NCI-H2029 (cell line): ENCODE results near the gene PLP1.
"Not testable (repeated sequence)": the region's sequence is repeated elsewhere in the genome, so short reads cannot be mapped to it uniquely, and the experiment has no call there.

Experiments
- DNase-seq: peaks from one replicate; lab custom pipeline; 2025; lab: John Stamatoyannopoulos, UW

PLP1 gene, protein sequence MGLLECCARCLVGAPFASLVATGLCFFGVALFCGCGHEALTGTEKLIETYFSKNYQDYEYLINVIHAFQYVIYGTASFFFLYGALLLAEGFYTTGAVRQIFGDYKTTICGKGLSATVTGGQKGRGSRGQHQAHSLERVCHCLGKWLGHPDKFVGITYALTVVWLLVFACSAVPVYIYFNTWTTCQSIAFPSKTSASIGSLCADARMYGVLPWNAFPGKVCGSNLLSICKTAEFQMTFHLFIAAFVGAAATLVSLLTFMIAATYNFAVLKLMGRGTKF

DNA sequence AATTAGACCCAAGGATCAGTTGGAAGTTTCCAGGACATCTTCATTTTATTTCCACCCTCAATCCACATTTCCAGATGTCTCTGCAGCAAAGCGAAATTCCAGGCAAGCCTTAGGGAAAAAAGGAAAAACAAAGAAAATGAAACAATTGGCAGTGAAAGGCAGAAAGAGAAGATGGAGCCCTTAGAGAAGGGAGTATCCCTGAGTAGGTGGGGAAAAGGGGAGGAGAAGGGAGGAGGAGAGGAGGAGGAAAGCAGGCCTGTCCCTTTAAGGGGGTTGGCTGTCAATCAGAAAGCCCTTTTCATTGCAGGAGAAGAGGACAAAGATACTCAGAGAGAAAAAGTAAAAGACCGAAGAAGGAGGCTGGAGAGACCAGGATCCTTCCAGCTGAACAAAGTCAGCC is at the start of gene PLP1:
Gene PLP1, plus strand, starts transcription at position 295 of the 400 bp plus-strand sequence. CDS start 156 bp downstream, outside the sequence.
- DNase-seq, result no peak

DNA sequence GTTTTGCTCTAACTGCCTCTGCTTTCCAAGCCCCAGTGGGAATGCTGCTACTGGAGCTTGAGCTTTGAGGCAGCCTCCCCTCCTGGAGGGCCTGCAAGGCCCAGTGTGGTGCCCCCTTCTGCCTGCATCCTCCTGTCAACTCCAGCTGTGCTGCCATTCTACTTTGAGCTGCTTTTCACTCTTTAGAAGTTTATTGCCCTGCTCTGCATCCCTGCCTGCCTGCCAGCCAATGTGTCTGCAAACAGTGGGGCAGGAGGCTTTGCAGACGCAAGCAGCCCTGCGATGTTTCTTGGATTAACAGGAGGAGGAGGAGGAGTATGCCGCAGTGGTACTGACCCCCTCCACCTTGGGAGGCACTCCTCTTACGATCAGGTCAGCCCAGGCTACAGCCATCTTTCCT is 49.5 kb upstream of the PLP1 start:
- DNase-seq, result no peak

DNA sequence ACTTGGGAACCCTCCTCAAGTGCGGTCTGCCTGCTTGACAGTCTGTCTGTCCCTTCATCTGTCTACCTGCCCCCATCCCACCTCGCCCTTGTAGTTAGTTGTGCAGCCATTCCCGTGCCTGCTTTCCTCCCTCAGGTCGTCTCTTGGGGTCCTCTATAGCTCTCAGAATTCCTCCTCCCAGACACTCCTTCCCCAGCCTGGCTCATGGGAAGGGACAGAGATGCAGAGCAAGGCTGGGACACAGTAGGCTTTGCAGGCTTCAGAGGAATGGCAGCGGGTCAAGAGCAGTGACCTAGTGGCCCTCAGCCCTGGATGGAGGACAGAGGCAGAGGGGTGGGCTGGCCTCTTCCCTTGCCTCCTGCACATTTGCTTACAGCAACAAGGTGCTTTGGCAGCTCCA is 47.6 kb upstream of the PLP1 start:
- no peak for DNase-seq

DNA sequence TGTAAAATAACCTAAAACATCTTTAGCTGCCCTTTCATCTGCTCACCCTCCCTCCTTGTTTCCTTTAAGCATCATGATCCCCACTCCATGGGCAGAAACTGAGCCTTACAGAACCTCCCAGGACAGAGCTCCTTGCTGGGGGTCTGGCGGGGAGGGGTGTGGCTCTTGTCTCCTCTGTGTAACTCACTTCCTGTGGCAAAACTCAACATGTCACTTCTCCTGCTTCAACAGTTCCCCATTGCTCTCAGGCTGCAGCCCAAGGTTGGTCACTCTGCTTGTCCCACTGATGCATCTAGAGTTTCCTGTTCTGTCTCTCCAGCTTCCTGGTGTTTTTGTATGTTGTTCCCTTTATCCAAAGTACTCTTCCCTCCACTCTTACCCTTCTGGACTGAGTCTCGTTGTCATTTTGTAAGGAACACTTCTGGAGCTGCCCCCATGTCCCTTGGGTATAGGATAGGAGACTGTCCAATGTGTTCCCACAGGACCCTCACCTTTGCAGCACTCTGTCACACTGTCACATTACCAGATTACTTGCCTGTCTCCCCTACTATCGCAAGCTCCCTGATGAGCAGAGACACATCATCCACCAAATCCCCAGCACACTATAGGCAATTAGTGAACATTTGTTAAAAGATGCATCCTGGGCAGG is 46.4 kb upstream of the PLP1 start:
- no peak for DNase-seq

DNA sequence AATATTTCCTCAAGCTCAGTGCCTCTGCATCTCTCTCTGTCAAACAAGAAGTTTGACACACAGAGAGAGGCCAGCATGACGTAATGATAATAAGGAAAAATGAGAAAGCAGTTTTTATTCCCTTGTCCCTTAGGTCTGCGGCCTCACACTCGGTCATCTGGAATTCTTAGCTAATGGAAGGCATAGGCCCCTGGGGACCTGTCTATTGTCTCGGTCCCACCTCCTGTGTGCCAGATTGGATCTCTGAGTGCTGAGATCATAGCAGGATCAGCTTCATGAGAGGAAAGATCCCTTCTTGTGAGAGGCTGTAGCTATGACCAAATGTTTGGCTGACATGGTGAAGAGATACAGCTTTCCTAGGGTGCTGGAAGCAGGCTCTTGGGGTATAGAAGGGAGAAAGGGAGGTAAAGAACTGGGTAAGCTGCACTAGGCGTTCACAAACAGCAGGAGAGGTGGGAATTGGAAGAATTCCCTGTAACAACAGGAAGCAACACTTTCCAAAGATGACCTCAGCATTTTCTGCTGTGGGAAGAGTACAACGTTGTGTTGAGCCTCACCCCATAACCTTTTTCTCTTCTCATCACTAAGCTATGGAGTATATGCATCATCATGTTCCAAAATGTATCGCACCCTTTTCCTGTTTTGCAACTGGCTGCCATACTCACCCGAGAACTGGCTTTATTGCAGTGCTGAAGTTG is 45.7 kb upstream of the PLP1 start:
- DNase-seq, result no peak

DNA sequence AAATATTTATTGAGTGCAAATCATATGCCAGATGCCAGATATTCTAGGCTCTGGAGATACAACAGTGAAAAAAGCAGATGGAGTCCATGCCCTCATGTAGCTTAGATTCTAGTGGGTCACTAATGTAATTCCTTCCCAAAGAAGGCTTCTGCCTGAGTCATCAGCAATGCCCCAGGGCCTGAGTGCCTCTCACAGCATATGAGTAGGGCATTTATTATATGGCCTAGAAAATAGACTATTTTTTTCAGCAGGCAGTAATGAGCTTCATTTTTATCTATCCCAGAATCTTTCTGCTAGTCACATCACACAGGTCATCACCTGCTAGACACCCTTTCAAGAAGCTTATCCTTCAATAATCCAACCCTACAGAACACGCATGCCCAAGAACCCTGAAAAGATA is 43.6 kb upstream of the PLP1 start:
- no peak for DNase-seq

DNA sequence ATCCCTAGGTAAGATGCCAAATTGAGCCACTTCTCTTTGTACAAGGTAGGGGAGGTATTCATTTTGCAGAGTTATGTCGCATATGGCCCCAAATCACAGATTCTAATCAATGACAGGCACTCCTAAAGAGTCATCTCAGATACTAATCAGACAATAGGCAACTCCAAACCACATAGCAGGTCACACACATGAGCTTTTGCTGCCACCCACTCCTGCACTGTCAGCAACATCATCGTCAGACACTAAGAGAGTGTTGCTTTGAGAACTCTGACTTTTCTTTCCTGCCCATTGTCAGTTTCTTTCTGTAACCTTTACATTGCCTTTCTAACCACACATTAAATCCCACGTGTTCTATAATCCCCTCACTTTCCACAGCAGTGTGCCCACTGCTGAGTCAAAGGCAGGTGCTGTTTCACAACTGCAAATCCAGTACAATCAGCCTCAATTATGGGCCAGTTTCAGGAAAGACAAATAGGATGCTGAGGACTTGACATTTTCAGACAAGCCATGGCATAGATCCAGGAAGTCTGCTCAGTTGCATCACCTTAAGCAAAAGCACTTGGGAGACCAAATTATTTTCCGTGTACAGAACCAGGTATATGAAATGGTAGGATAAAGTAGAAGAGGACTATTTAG is 42.4 kb upstream of the PLP1 start:
- no peak for DNase-seq

DNA sequence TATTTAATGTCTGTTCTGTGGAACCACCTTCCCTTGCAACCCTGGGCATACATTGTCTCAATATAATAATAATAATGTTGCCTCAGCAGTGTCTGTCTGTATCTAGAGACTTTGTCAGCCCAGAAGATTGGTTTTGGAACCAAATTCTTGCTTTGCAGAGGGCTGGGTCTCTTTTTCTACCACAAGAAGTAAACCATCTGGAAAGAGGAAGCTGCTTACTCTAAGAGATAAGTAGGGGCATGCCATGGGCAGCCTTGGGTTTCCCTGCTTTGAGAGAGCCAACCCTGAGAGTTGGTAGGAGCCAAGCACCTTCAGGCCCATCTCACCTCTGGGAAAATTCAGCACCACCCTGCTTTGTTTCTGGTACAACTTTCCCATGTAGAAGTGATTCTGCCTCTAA is 38.9 kb upstream of the PLP1 start:
- DNase-seq, result no peak

DNA sequence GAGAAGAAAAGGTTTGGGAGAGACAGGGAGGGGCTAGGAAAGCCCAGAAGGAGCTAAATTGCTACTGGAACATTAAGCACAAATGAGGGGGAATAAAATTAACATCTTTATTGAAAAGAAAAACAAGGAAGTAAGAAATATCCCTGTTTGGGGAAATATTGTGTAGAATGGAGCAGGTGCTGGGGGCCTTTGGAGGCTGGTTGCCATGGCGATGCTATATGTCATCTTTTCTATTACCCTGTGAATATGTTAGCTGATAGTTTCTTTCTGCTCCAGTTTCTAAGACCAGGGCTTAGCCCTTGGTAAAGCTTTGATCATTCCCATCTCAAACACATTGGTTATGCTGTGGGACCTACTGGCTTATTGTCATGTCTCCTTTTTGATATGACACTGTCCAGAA is 37.2 kb upstream of the PLP1 start:
- no peak for DNase-seq

DNA sequence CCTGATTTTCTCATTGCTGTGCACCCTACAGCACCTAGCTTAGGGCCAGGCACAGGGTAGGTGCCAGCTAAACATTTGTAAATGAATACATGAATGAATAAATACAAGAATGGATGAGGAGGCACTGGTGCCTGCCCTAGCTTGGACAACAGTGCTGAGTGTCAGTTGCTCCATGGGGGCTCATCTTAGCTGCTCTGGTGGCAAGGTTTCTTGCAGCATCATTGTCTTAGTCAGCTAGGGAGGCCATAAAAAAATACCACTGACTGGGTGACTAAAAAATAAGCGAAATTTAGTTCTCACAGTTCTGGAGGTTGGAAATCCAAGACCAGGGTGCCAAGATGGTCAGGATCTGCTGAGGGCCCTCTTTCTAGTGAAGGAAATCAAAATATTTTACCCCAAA is 34.8 kb upstream of the PLP1 start:
- DNase-seq, result no peak

DNA sequence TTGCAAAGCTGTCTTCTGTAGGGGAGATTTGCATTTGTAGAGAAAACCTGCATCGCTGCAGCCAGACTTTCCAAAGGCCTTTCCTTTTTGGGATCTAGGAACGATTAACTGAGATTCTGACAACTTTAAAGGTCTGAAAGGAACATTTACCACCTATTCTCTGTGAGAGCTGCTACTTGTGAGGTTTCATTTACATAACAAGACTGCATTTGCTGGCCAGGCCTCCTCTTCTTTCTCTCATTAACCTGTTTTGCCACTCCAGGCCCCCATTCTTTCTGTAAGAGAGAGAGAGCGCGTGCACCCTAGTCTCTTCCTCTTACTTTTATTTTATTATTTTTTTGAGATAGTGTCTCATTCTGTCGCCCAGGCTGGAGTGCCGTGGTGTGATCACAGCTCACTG is 34.3 kb upstream of the PLP1 start:
- DNase-seq, result no peak

DNA sequence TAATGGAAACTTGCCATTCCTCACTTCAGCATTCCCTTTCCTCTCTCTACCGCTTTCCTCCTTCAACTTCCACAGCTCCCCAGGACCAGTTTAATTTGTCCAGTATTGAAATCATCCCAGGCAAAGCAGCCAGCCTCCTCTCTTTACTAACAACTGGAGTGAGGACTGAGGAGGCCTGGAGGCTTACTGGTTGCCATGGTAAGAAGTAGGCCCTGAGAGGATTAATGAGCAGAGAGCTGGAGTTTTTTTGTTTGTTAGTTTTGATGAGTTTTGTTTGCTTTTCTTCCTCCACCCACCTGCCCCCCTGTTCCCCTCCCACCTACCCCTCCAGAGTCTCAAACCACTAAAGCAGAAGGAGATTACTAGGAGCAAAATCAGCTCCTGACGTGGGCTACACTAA is 29.5 kb upstream of the PLP1 start:
- no peak for DNase-seq

DNA sequence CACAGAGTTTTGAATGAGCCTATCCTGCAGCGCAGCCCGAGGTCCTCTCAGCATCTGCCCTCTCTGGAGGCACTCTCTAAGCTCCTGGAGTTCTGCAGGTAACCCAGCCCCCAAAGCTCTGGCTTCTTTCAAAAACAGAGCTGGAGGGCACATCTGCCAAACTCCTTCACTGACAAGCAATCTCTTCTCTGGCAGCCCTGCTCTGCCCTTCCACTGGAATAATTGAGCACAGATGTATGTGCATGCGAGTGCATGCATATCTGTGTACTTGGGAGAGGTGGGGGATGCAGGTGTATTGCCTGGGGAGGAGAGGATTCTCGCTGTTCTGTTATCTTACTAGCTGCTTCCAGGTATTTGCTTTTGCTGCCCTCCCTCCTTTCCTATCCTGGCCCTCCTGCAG is 22.2 kb upstream of the PLP1 start:
- no peak for DNase-seq

DNA sequence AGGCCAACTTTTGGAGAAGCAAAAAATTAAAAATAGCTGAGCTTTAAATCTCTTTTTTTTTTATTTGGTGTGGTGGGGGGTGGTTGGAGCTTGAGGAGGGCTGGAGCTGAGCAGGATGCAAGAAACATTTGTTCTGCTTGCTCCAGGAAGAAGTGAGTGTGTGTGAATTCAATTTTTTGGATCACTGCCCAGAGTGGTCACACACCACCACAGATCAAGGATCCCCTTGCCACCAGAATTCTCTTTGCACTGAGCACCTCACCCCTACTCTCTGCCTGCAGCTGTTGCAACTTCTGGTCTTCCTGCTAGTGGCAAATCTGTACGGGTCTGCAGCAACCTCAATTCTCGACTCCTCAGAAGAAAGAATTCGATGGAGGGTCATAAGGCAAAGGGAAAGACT is 19.9 kb upstream of the PLP1 start:
- no peak for DNase-seq

DNA sequence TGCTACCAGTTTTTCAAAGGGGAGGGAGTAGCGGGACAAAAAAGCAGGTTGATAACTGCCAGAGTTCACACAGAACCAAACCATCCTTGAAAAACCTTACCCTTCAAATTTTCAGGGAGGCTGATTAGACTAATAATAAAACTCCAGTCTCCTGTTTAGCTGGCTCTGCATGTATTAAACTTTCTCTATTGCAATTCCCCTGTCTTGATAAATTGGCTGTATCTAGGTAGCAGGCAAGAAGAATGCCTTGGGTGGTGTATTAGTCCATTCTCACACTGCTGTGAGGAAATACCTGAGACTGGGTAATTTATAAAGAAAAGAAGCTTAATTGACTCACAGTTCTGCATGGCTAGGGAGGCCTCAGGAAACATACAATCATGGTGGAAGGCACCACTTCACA is 18.1 kb upstream of the PLP1 start:
- no peak for DNase-seq

DNA sequence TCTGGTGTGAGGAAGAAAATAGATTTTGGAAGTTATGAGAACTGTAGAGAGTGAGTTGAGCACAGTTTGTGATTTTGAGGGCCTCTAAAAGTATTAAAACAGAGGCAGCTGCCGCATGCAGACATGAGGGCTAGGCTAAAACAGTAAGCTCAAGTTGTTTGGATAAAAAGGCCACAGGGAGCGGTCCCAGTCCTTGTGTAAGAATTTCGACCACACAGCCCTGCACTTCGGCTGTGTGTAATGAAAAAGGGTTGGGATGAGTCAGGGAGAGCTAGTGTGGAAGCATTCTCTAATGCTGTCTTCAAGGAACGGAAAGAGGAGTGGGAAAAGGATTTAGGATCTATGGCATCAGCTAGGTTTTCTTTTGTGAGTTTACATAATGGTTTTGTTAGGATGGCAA is 13.1 kb upstream of the PLP1 start:
- not testable (repeated sequence) for DNase-seq

DNA sequence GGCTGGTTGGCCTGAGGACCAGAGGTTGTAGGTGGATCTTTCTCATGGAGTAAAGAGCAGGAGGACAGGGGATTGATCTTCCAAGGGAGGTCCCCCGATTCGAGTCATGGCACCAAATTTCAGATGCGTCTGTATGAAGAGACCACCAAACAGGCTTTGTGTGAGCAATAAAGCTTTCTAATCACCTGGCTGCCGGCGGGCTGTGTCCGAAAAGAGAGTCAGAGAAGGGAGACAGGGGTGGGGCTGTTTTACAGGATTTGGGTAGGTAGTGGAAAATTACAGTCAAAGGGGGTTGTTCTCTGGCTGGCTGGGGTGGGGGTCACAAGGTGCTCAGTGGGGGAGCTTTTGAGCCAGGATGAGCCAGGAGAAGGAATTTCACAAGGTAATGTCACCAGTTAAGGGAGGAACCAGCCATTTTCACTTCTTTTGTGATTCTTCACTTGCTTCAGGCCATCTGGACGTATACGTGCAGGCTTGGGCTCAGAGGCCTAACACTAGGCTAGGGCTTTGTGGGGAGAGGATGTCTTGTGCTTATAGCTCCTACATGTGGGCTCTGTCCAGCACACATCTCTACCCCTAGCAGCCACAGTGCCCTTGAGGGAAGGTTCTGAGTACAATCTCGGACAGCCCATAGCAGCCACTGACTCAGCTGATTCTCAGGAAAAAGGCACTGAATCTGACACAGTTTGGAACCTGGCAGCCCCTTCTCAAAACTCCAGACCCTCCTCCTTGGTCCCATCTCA is 9.7 kb upstream of the PLP1 start:
- DNase-seq, result not testable (repeated sequence)

DNA sequence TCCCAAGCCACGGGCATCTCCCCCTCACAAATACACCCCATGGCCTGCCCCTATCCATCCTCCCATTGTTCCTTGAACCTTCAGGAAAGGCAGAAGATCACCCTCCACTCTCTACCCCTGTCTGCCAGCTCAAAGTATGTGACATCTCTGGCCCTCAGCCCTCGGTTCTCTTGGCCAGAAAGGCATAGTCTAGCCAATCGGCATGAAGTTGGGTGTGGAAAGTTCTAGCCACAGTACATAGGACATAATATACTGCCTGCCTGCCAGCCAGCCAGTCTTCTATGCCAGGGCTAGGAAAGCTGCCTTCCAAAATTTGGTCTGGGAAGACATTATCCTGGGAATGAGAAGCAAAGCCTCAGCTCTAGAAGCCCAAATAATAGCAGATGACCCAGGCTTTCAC is 3.2 kb upstream of the PLP1 start:
- DNase-seq, result no peak

DNA sequence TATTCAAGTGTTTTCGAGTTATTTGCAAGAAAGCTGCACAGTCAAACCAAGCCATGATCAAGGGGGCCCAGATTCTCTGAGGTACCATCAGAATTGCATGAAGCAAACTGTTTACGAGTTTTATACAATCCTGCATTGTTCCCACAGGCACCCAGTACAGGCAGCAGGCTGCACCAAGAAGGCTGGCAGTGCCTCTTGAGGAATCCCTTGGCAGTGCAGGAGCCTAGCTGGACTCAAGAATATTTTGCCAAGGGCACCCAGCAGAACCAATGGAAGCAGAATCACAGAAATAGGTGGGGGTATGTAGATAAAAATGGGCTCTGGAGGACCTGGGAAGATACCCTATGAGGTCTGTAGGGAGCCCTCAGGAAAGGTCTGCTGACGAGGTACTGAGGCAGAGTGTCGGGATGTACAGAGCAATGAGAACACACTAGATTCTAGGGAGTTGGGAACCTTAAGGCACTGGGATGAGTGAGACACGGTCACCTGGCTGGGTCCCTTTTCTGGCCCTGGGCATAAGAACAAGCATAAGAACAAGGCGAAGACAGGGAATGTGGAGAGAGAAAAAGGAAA is 2.5 kb upstream of the PLP1 start:
- DNase-seq, result peak; percentile 1

DNA sequence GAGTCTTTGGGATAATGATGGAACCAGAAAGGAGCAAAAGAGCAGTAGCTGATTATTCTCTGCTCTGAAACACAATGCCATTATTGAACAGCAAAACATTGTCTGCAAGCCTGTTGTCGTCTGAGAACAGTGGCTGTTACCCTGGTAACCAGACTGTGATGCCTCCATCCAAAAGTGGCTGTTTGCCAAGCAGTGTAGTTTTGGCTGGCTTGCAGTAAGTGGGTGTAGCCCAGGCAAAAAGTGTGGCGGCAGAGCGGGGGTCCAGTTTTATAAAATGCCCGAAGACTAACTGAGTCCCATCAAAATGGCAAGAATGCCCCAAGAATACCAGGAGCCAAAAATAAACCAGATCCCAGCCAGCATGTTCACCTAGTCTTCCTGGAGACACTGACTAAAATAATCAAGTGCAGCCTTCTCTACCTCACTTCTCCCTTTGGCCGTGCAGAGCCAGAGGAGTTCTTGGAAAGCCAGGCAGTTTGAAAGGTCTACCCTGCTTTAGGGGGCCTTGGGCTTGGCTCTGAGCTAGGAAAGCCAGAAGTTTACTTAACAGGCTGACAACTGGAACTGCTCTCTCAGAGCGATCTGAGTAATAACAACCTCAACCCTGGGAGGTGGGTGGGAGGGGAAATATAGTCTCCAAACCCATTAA is 2.6 kb downstream of the PLP1 start:
- DNase-seq, result no peak

DNA sequence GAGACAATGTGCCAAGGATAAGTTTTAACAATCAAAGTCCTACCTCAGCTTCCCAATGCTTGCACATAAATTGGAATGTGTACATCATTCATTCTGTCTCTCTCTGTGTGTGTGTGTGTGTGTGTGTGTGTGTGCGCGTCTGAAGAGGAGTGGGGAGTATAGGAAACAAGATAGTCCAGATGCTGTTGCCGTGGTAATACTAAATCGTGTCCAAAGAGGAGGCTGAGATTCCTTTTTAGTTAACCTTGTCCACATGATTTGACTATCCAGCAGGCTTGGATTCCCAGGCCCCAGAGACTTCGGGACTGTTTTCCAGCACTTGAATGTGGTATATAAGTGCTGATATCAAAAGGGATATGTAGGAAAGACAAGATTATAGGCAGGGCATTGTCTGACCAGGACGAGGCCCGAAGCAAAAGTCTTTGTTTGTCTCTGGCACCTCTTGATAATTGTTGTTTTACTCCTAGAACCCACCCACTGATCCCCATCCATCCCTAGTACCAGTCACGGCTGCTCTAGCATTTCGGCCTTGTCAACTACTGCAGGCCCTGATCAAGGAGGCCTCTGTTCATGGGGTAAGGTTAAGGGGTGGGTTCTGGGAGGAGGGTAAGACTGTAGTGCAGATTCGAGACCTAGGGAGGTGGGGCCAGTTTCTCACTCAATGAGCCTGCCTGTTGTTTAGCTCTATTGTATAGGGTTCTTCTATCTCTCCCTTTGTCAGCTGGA is 3.9 kb downstream of the PLP1 start:
- DNase-seq, result no peak
